Cortex of kidney (tissue), 1 donor: ENCODE results near the gene MAPK13.
"Not testable (repeated sequence)": the region's sequence is repeated elsewhere in the genome, so short reads cannot be mapped to it uniquely, and the experiment has no call there.

Source experiments
- DNase-seq: peaks from one replicate; lab custom pipeline; 2025; lab: John Stamatoyannopoulos, UW

Gene MAPK13

DNA sequence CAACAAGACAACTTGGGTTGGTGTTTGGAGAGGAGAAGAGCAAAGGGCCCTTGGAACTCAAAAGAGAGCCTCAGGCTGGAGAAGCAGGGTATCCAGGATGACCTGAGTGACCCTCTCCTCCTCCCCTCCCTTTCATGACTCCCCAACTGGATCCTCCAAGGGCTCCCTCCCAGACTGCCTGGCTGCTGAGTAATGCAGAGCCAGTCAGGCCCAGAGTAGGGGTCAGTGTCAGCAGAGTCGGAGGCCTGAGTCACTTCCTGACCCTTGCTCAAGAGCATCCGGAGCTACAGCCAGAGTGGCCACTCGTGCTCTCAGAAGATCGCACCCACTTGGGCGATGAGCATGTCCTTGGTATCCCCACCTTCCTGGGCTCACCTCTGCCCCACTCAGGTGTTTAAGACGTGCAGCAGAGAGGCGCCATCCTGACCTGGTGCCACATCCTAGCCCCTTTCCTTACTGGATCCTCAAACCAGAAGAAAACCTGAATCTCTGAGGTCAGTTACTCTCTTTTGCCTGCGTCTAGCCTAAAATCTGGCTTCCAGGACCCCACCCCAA is 2.8 kb upstream of the MAPK13 start:
- no peak for DNase-seq

DNA sequence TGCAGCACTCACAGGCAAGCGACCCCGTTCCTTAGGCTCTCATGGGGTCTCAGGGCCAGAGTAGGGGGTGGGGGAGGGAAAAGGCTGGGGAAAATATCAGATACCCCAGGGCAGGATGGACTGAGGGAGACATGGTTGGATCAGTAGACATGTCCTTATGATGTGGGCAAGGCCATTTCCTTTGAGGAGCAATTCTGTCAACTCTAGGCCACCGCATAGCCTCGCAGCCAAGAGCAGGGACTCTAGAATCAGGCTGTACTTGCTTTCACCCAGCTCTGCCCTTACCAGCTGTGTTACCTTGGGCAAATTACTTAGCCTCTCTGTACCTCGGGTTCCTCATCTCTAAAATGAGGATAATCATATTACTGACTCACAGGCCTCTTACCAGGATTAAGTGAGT is 2.2 kb upstream of the MAPK13 start:
- no peak for DNase-seq

DNA sequence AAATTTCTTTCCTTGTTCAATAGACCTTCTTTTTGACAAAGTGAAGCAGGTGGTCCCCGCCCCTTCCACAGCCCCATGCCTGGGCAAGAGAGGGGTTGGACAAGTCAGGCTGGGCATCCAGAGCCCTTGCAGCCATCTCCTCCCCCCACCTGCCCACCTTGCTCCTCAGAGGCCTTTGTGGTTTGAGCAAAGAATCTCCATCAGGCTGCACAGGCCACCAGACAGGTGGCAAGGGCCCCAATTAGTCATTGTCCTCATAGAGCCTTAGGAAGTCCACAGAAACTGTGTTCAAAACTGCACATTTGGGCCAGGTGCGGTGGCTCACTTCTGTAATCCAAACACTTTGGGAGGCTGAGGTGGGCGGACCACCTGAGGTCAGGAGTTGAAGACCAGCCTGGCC is 1.5 kb upstream of the MAPK13 start:
- no peak for DNase-seq

DNA sequence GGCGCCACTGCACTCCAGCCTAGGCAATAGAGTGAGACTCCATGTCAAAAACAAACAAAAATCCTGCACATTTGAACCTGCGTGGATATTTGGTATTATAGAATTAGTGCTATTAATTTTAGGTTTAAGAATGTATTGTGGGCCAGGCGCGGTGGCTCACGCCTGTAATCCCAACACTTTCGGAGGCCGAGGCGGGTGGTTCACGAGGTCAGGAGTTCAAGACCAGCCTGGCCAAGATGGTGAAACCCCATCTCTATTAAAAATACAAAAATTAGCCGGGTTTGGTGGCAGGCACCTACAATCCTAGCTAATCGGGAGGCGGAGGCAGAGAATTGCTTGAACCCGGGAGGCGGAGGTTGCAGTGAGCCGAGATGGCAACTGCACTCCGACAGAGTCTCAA is 979 bp upstream of the MAPK13 start:
- DNase-seq, result not testable (repeated sequence)

DNA sequence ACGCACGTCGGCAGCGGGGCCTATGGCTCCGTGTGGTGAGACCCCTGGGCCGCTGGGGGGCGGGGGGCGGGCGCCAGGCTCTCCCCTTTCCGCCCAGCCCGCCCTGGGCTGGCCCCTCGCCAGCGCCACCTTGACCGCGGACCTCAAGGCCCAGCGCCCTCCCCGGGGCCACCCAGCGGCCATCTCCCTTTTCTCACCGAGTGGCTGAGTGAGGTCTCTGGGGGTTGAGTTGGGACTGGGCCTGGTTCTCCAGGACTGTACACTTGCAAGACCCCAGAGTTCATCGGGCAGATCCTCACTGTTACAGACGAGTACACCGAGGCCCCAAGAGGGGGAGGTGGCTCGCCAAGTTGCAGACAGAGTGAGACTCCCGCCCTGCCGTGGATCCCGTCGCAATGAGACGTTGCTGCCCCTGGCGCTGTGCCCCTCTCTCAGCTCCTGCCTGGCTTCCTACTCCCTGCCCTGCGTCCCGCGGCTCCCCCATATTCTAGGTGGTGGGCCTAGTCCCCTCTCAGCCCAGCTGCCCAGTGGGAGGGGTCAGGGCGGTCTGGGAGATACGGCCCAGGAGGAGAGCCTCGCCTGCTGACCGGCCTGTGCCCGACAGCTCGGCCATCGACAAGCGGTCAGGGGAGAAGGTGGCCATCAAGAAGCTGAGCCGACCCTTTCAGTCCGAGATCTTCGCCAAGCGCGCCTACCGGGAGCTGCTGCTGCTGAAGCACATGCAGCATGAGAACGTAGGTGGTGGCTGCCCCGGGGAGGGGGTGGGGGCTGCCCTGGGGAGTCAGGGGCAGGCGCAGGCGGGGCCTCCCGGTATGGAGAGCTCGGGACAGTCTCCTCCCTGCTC is 576 bp downstream of the MAPK13 start:
- DNase-seq, result no peak

DNA sequence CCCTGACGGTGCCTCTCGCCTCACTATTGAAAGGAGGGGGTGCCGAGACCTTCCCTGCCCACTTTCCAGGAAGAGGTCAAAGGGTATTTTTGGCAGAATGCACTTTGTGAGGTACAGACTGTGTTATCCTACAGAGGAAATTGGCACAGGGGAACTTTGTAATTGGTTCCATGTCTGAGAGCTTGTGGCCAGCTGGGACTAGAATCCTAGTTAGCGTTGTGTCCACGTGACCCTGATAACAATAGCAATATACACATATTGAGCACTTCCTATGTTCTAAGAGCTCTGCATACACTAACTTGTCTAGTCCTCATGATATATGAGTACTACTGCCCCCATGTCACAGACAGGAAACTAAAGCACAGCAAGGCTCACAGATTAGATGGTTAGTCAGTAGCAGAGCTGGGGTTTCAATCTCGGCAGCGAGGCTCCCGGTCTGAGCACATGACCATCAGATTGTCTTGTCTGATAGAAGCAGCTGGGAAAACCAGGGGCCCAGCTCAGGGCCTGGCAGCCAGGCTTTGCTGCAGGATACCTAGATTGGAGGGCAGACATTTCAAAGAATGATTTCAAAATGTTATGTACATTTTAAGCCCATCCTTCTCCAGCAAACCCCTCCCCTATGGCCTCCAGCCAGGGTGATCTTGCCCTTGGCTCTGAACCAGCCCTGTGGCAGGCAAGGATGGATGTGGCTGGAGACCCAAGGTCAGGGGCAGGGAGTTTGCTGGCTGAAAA is 1.4 kb downstream of the MAPK13 start:
- DNase-seq, result no peak

DNA sequence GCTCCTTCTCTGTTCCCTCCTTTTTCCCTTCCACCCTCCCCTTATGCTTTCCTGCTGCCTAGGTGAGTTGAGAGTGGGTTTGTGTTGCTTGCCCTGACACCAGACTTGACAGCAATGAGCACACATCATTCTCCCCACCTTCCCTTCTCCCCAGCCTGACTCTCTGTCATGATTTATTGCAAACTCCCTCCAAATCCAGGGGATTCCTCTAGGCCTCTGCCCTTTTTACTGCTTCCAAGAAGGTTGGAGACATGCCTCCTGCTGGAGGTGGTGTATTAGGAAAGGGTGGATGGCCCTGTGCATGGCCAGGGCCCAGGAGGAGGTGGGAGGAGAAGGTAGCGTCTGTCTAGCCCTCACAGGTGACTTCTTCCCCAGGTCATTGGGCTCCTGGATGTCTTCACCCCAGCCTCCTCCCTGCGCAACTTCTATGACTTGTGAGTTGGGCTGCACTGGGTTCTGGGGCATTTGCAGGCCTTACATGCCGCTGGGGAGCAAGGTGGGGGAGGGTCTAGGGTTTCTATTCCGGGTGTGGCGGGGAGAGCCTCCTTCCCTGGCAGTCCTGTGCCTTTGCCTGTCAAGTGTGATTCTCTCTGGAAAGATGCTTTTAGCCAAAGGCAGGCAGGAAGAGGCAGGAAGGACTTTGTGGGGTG is 2.1 kb downstream of the MAPK13 start:
- DNase-seq, result no peak

DNA sequence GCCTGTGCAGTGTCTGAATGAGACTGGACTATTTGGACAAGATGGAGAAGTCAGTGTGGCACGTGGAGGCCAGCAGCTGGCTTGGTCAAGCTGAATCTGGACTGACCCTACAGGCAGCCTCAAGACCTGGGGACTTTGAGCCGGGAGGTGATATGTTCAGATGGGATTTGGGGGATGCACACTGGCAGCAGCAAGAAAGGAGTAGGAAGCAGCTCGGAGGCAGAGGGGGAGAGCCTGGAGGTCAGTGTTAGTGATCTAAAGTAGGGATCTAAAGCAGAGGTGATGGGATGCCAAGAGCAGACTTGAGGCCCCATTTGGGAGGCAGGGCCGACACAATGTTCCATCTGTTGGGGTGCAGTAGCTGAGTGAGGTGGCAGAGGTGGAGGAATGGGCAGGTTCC is 2.8 kb downstream of the MAPK13 start:
- no peak for DNase-seq

DNA sequence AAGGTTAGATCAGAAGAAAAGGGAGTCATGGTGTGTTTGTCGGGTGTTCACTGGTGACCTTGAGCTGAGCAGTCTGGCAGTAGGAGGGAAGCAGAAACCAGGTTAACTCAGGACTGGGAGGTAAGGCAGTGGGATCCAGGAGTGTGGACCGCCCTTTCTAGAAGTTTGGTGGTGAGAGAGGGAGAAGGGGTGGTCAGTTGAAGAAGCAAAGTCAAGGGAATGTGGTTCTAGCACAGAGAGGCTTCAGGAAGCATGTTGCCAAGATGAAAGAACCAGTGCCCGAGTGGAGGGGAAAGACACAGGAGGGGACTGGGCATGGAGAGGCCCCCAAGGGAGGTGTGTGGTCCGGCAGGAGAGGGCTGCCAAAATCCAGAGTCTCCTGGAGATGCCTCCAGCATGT is 3.6 kb downstream of the MAPK13 start:
- no peak for DNase-seq

DNA sequence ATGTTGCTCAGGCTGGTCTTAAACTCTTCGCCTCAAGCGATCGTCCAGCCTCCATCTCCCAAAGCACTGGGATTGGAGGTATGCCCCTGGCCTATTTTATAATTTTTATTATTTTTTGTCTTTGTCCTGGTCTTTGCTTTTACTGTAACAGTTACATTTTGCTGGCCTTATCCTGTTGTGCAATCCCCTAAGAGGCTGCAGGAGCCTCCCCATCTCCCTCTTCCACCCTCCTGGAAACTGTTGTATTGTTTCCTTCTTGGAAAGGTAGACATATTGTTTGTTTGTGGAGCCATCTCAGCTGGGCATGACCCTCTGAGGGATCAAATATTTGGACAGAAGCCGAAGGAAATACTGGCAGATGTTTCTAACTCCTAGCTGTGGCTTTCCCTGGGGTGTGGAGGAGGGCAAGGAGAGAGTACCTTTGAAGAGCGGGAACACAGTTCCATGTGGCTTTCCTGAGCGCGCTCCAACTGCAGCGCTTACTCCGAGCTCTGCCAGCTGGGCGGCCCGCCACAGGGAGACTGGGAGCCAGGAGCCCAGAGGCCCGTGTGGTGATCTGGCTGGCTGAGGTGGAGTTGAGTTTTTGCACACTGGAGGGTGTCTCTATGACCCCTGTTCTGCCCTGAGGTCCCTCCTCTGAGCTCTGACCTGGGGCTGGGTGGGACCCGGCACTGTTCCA is 4.9 kb downstream of the MAPK13 start:
- DNase-seq, result no peak

DNA sequence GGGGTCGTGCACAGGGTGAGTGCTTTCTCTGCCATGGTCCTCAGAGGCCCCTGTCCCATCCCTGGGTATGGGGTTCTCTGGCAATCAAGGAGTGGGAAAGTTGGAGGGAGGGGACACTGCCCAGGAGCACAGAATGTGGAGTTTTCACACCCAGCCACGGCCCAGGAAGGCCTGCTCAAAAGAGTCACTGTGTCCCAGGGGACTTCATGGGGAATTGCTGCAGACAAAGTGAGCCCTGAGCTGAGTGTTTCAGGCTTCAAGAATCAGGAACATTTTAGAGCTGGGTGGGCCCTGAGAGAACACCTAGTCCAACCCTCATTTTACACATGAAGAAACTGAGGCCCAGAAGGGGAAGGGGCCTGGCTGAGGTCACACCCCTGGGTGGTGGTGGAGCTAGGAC is 5.7 kb downstream of the MAPK13 start:
- no peak for DNase-seq

DNA sequence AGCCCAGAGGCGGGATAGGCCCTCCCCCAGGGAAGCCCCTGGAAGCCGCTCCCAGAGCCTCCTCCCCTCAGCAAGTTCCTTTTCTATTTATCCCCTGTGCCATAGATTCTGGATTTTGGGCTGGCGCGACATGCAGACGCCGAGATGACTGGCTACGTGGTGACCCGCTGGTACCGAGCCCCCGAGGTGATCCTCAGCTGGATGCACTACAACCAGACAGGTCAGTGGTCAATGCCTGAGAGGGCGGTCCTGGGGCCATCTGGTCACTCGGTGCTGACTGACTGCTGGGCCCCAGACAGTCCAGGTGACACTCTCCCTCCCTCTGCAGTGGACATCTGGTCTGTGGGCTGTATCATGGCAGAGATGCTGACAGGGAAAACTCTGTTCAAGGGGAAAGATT is 6.2 kb downstream of the MAPK13 start:
- DNase-seq, result no peak

DNA sequence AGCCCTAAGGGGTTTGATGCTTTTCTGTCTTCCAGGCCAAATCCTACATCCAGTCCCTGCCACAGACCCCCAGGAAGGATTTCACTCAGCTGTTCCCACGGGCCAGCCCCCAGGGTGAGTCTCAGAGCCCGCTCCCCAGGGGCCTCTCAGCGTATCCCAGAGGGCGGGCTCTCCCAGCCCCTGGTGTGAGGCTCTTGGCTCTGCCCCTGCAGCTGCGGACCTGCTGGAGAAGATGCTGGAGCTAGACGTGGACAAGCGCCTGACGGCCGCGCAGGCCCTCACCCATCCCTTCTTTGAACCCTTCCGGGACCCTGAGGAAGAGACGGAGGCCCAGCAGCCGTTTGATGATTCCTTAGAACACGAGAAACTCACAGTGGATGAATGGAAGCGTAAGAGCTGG is 8.4 kb downstream of the MAPK13 start:
- DNase-seq, result no peak

DNA sequence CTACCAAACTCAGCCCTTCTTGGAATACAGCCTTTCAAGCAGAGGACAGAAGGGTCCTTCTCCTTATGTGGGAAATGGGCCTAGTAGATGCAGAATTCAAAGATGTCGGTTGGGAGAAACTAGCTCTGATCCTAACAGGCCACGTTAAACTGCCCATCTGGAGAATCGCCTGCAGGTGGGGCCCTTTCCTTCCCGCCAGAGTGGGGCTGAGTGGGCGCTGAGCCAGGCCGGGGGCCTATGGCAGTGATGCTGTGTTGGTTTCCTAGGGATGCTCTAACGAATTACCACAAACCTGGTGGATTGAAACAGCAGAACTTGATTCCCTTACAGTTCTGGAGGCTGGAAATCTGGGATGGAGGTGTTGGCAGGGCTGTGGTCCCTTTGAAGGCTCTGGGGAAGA is 9.1 kb downstream of the MAPK13 start:
- no peak for DNase-seq

DNA sequence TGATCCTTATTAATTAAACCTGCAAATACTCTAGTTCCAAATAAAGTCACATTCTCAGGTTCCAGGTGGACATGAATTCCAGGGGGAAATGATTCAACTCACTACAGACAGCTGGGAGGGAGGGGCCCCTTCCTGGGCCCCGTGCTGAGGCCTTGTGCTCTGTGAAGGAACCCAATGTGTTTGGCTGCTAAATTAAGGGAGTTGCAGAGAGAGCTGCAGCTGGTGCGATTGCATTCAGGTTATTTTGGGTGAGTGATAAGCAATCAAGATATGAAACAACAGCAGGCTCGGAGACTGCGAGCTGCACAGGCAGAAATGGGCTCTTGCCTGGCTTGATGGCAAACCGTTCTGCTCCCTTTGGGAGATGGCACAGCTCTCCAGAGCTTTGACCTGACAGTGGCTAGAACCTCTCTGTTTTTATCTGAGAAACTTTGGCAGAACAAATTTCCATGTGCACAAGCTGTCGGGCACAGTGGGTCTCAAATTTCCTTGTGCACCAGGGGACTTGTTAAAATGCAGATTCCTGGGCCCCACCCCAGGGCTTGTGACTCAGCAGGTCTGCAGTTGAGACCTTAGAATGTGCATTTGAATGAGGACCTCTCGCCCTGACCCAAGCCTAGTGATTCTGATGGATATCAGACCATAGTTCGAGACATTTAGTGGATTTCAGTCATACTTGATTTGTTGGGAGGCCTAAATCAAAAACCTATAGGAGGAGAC is 9.8 kb downstream of the MAPK13 start:
- no peak for DNase-seq

DNA sequence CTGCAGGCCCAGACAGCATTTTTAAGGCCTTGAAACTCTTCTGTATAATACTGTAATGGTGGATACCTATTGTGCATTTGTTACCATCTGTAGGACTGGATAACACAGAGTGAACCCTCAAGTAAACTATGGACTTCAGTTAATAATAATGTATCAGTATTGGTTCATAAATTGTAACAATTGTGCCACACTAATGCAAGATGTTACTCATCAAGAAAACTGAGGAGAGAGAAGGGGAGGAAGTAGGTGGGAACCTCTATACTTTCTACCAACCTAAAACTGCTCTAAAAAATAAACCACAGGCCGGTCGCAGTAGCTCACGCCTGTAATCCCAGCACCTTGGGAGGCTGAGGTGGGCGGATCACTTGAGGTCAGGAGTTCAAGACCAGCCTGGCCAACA is 10.8 kb downstream of the MAPK13 start:
- DNase-seq, result no peak

DNA sequence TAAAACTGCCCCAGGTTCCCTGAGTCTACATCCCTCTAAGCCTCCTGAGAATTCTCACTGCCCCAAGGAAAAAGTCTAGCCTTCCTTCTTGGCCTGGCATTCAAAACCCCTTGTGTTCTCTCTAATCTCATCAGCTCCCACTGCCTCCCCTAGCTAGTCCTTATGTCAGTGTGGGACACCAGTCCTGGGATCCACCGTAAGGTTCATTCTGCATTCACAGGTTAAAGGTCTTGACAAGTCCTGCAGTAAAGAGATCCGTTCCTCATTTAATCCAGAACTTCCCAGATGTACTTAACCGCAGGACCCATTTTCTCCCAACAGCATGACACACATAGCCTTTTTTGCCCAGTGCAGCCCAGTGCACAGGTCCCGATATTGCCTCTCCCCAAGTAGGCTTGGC is 11.6 kb downstream of the MAPK13 start:
- no peak for DNase-seq

DNA sequence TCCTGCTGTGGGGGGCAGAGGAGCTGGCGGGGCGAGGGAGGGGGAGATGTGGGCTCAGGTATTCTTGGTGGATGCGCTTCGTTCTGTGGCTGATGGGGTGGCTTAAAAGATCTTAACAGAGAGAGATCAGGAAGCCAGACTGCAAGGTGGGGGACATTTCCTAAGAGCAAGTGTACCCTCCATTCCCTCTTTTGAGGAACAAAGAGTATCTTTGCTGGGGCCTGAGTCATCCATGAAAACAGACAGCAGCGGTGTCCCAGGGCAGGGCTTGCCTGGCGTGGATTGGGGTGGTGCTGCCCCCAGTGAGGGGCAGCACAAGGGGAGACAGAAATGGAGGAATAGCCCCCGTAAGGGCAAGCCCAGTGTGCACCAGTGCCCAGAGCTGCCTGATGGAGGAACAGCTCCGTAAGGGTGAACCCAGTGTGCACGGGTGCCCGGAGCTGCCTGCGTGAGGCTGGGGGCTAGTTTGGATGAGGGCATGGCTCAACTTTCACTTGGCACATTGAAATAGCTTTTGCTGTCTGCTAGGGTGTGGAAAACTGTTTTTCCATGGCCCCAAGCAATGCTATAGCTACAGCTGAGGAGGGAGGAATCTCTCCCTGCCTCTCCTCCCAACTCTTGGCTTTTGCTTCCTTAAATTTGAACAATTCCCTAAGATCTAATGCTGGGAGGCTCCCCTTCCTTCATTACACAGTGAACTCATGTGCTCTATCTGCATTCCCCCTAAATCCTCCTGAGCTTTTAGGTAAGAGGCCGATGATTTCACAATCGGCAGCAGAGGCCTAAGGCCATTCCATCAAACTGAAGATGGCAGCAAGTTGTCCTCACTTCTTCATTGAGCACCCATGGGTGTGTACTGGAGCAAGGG is 12.9 kb downstream of the MAPK13 start:
- DNase-seq, result no peak

DNA sequence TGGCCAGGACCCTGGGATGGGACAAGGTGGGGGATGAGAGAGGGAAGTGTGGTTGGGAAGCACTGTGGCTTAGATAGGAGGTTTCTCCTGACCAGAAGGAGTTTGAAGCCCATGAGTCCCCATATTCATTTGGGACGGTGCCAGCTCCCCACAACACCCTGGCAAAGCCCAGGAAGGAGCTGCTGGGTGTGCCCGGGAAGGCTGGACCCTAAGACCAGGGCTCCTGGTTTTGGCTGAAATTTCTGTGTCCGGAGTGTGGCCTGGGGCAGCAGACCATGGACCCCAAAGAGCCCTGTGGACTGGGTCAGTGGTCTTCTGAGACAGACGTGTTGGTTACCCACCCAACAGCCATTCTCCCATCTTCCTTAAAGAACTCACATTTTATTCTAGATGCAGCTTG is 15.2 kb downstream of the MAPK13 start:
- DNase-seq, result no peak

DNA sequence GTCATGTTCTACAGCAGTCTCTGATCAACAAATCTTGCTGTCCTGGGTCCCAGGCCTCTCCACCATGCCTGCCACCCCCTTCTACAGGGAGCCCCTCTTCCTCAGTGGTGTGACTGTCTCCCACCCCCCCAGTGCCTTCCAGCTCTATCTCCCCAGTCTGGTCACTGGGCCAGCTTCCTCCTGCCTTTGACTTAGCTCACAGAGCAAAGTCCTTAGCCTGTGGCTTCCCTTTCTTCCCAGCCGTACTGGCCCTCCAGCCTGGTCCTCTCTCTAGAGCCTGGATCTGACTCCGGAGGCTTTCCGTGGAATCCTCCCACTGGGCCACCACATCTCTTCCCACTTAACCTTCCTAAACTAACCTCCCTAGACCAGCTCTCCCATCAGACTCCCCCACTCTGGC is 17.0 kb downstream of the MAPK13 start:
- DNase-seq, result no peak

DNA sequence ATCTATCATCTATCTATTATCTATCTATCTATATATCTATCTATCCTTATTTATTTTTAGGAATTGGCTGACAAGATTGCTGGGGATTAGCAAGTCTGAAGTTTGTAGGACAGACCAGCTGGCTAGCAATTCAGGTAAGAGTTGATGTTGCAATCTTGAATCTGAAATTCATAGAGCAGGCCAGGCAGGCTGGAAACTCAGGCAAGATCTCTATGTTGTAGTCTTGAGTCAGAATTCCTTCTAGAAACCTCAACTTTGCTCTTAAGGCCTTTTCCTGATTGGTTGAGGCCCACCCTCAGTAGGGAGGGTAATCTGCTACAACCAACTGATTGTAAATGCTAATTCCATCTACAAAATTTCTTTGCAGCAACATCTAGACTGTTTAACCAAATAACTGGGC is 19.2 kb downstream of the MAPK13 start:
- DNase-seq, result no peak
